HEK293 (cell line): ENCODE data around the gene ZIC5.
A peak's percentile ranks its signal among the peaks of the same experiment; 100 is the strongest.
"Not testable (repeated sequence)": the region's sequence is repeated elsewhere in the genome, so short reads cannot be mapped to it uniquely, and the experiment has no call there.

Experiments
- CTCF ChIA-PET: fragments of 350-600 bp; formaldehyde crosslinking; extraction: SDS; loops from one replicate; lab custom pipeline; 2021; ENCODE audit warnings: antibody characterized with exemption; lab: Yijun Ruan, JAX
- POLR2A ChIA-PET: fragments of 300-600 bp; formaldehyde crosslinking; extraction: SDS; loops from one replicate; lab custom pipeline; 2020; ENCODE audit warnings: antibody characterized with exemption, inconsistent platforms; lab: Yijun Ruan, JAX
- H3K27ac ChIP-seq: fragments of 200-500 bp; sonication (Bioruptor generic); 2 replicates; pipeline ENCODE4 v1.5.1; 2014; ENCODE audit warnings: low read depth, low read length, control low read depth, inconsistent platforms; ENCODE audit errors: extremely low read depth
- H3K36me3 ChIP-seq, 2 experiments: fragments of 200-500 bp in 1 of 2; sonication (Bioruptor generic) in 1 of 2; 1 replicate in 1 of 2; 2 replicates in 1 of 2; pipeline ENCODE4 v1.5.1; 2014 to 2017; ENCODE audit warnings: inconsistent platforms in 2 of 2, low read length in 2 of 2; ENCODE audit not compliant: control insufficient read depth in 2 of 2, insufficient read depth in 1 of 2
- H3K4me1 ChIP-seq: fragments of 200-500 bp; sonication (Bioruptor generic); 2 replicates; pipeline ENCODE4 v1.5.1; 2014; ENCODE audit warnings: mild to moderate bottlenecking, low read length, inconsistent platforms; ENCODE audit not compliant: control insufficient read depth, insufficient read depth
- H3K4me3 ChIP-seq: 2 replicates; pipeline ENCODE4 v1.5.1; 2011; ENCODE audit warnings: low read depth, mild to moderate bottlenecking, control low read depth, low read length, moderate library complexity
- H3K9me3 ChIP-seq: fragments of 200-500 bp; sonication (Bioruptor generic); 2 replicates; pipeline ENCODE4 v1.5.1; 2014; ENCODE audit warnings: low read depth, low read length, inconsistent platforms; ENCODE audit not compliant: control insufficient read depth, insufficient read depth
- BCL6B ChIP-seq: fragments of 450-650 bp; formaldehyde crosslinking; IDR thresholded peaks from 2 replicates; pipeline ENCODE4 v1.5.1; 2017; ENCODE audit warnings: missing biosample characterization, missing genetic modification characterization
- FEZF1 ChIP-seq: fragments of 450-650 bp; formaldehyde crosslinking; IDR thresholded peaks from 2 replicates; pipeline ENCODE4 v1.5.1; 2016; ENCODE audit warnings: missing biosample characterization, missing genetic modification characterization
- PRDM6 ChIP-seq: fragments of 450-650 bp; formaldehyde crosslinking; IDR thresholded peaks from 2 replicates; pipeline ENCODE4 v1.5.1; 2017; ENCODE audit warnings: missing biosample characterization, missing genetic modification characterization
- ZNF121 ChIP-seq: fragments of 450-650 bp; formaldehyde crosslinking; IDR thresholded peaks from 2 replicates; pipeline ENCODE4 v1.5.1; 2016; ENCODE audit warnings: missing biosample characterization, missing genetic modification characterization
- ZNF138 ChIP-seq: fragments of 450-650 bp; formaldehyde crosslinking; IDR thresholded peaks from 2 replicates; pipeline ENCODE4 v1.5.1; 2016; ENCODE audit warnings: missing biosample characterization, missing genetic modification characterization, borderline replicate concordance
- ZNF146 ChIP-seq: fragments of 450-650 bp; formaldehyde crosslinking; IDR thresholded peaks from 2 replicates; pipeline ENCODE4 v1.5.1; 2016; ENCODE audit warnings: missing biosample characterization, missing genetic modification characterization
- ZNF18 ChIP-seq: fragments of 450-650 bp; formaldehyde crosslinking; IDR thresholded peaks from 2 replicates; pipeline ENCODE4 v1.5.1; 2016; ENCODE audit warnings: missing biosample characterization, missing genetic modification characterization
- ZNF214 ChIP-seq: fragments of 450-650 bp; formaldehyde crosslinking; IDR thresholded peaks from 2 replicates; pipeline ENCODE4 v1.5.1; 2017; ENCODE audit warnings: missing biosample characterization, mild to moderate bottlenecking, missing genetic modification characterization, borderline replicate concordance
- ZNF248 ChIP-seq: fragments of 450-650 bp; formaldehyde crosslinking; IDR thresholded peaks from 2 replicates; pipeline ENCODE4 v1.5.1; 2017; ENCODE audit warnings: missing biosample characterization, missing genetic modification characterization
- ZNF37A ChIP-seq: fragments of 450-650 bp; IDR thresholded peaks from 2 replicates; pipeline ENCODE4 v1.5.1; 2018; ENCODE audit warnings: missing biosample characterization, missing genetic modification characterization
- ZNF501 ChIP-seq: fragments of 450-650 bp; formaldehyde crosslinking; IDR thresholded peaks from 2 replicates; pipeline ENCODE4 v1.5.1; 2016; ENCODE audit warnings: missing biosample characterization, missing genetic modification characterization
- ZNF747 ChIP-seq: fragments of 450-650 bp; formaldehyde crosslinking; IDR thresholded peaks from 2 replicates; pipeline ENCODE4 v1.5.1; 2016; ENCODE audit warnings: missing biosample characterization, missing genetic modification characterization
- ZSCAN4 ChIP-seq: fragments of 450-650 bp; formaldehyde crosslinking; IDR thresholded peaks from 2 replicates; pipeline ENCODE4 v1.5.1; 2017; ENCODE audit warnings: missing biosample characterization, missing genetic modification characterization

Gene ZIC5

GRCh38 chr13:99948907-99949678, 22.5 kb downstream of the ZIC5 start:
- Histone ChIP-seq H3K4me3 (no peak overlapping the region), H3K9me3 (no peaks in the 10 kb centered on the region), H3K27ac (no peak overlapping the region), H3K36me3 (no peaks in the 10 kb centered on the region), H3K4me1 (peaks cover 10% of the 10 kb centered on the region)
- CTCF ChIA-PET: interaction anchor here (0.6 to 0.7 kb wide), 2 partner anchors 10 to 825 kb away, joined by 3 to 4 read pairs; no protein-coding TSS in a partner anchor
- TF ChIP-seq FEZF1 (tag by site-specific recombination) (no peak), ZNF146 (peak; percentile 94), PRDM6 (0 out of 2 replicates have a peak, but pooled peaks have one; percentile 39), ZNF214 (no peak)
- POLR2A ChIA-PET: interaction anchor here (0.6 kb wide), 2 partner anchors 14 to 34 kb away, joined by 4 to 8 read pairs; no protein-coding TSS in a partner anchor

- POLR2A ChIA-PET: no interaction called here
- Histone ChIP-seq H3K4me3 (no peak overlapping the region), H3K9me3 (no peaks in the 10 kb centered on the region), H3K4me1 (peaks cover 10% of the 10 kb centered on the region), H3K36me3 (no peaks in the 10 kb centered on the region), H3K27ac (no peak overlapping the region)
- no peak for TF ChIP-seq ZNF37A (tag by site-specific recombination)
- TF ChIP-seq ZNF501: no peak
- TF ChIP-seq BCL6B (tag by site-specific recombination): no peak
- TF ChIP-seq ZNF138 (tag by site-specific recombination): no peak
- no peak for TF ChIP-seq ZNF248 (tag by site-specific recombination)
- CTCF ChIA-PET: interaction anchor here (1.6 kb wide), 1 partner anchor 32 kb away, joined by 5 read pairs; no protein-coding TSS in a partner anchor
Measured at GRCh38 chr13:99948411-99948810, 23.2 kb downstream of the ZIC5 start.

- H3K36me3 ChIP-seq: no peaks in the 10 kb centered on the region
- no peak overlapping the region for H3K4me3 ChIP-seq
- H3K27ac ChIP-seq: no peak overlapping the region
- CTCF ChIA-PET: interaction anchor here (0.7 to 1.6 kb wide), 2 partner anchors 31 to 291 kb away, joined by 3 to 5 read pairs; no protein-coding TSS in a partner anchor
- no peaks in the 10 kb centered on the region for H3K9me3 ChIP-seq
- TF ChIP-seq ZNF18 (peak; percentile 41; the same call in 1 of the 2 replicates), ZSCAN4 (tag by site-specific recombination) (no peak), ZNF121 (tag by site-specific recombination) (peak; percentile 88), ZNF747 (tag by site-specific recombination) (no peak), ZNF138 (tag by site-specific recombination) (no peak)
- peaks cover 10% of the 10 kb centered on the region for H3K4me1 ChIP-seq
- POLR2A ChIA-PET: no interaction called here
Measured at GRCh38 chr13:99947666-99948065, 23.9 kb downstream of the ZIC5 start.

GRCh38 chr13:99945515-99945914, 26.1 kb downstream of the ZIC5 start:
- H3K27ac ChIP-seq, POLR2A ChIA-PET, H3K4me3 ChIP-seq, H3K36me3 ChIP-seq, CTCF ChIA-PET, H3K4me1 ChIP-seq, H3K9me3 ChIP-seq: not testable (repeated sequence)
